GM19395 (cell line): ENCODE results near the gene FHL1.
A peak's percentile ranks its signal among the peaks of the same experiment; 100 is the strongest.

Source experiments
- ATAC-seq: cut with Tn5 transposase; IDR thresholded peaks from one replicate; pipeline ENCODE4 v1.9.1; 2021; ENCODE audit warnings: mild to moderate bottlenecking, moderate library complexity; ENCODE audit not compliant: unreplicated experiment

FHL1 gene

GRCh38 chrX:136250191-136251040 lies 103.1 kb downstream of the FHL1 start:
- peak; percentile 36 for ATAC-seq

- ATAC-seq: peak; percentile 81
Measured at GRCh38 chrX:136251041-136251991, 104.0 kb downstream of the FHL1 start, which contains the start of gene MAP7D3. TSS of gene MAP7D3 (minus strand) at chrX:136251400. CDS start at chrX:136251358, 42 bp downstream.

- ATAC-seq: no peak
Measured at GRCh38 chrX:136255541-136255940, 108.2 kb downstream of the FHL1 start.

- ATAC-seq: no peak
Measured at GRCh38 chrX:136256026-136256425, 108.7 kb downstream of the FHL1 start.

- no peak for ATAC-seq
Measured at GRCh38 chrX:136258951-136259350, 111.6 kb downstream of the FHL1 start.

- ATAC-seq: no peak
Measured at GRCh38 chrX:136259543-136259942, 112.2 kb downstream of the FHL1 start.

GRCh38 chrX:136260776-136261175 lies 113.4 kb downstream of the FHL1 start:
- no peak for ATAC-seq
